HEK293 (cell line): ENCODE data around the gene KLRG1.

Experiments used
- CTCF ChIA-PET: fragments of 350-600 bp; formaldehyde crosslinking; extraction: SDS; loops from one replicate; lab custom pipeline; 2021; ENCODE audit warnings: antibody characterized with exemption; lab: Yijun Ruan, JAX
- POLR2A ChIA-PET: fragments of 300-600 bp; formaldehyde crosslinking; extraction: SDS; loops from one replicate; lab custom pipeline; 2020; ENCODE audit warnings: antibody characterized with exemption, inconsistent platforms; lab: Yijun Ruan, JAX
- H3K27ac ChIP-seq: fragments of 200-500 bp; sonication (Bioruptor generic); 2 replicates; pipeline ENCODE4 v1.5.1; 2014; ENCODE audit warnings: low read depth, low read length, control low read depth, inconsistent platforms; ENCODE audit errors: extremely low read depth
- H3K36me3 ChIP-seq, 2 experiments: fragments of 200-500 bp in 1 of 2; sonication (Bioruptor generic) in 1 of 2; 1 replicate in 1 of 2; 2 replicates in 1 of 2; pipeline ENCODE4 v1.5.1; 2014 to 2017; ENCODE audit warnings: inconsistent platforms in 2 of 2, low read length in 2 of 2; ENCODE audit not compliant: control insufficient read depth in 2 of 2, insufficient read depth in 1 of 2
- H3K4me1 ChIP-seq: fragments of 200-500 bp; sonication (Bioruptor generic); 2 replicates; pipeline ENCODE4 v1.5.1; 2014; ENCODE audit warnings: mild to moderate bottlenecking, low read length, inconsistent platforms; ENCODE audit not compliant: control insufficient read depth, insufficient read depth
- H3K4me3 ChIP-seq: 2 replicates; pipeline ENCODE4 v1.5.1; 2011; ENCODE audit warnings: low read depth, mild to moderate bottlenecking, control low read depth, low read length, moderate library complexity
- H3K9me3 ChIP-seq: fragments of 200-500 bp; sonication (Bioruptor generic); 2 replicates; pipeline ENCODE4 v1.5.1; 2014; ENCODE audit warnings: low read depth, low read length, inconsistent platforms; ENCODE audit not compliant: control insufficient read depth, insufficient read depth
- GFI1B ChIP-seq: fragments of 450-650 bp; formaldehyde crosslinking; IDR thresholded peaks from 2 replicates; pipeline ENCODE4 v1.5.1; 2016; ENCODE audit warnings: missing biosample characterization, missing genetic modification characterization
- HOXD13 ChIP-seq: sonication (generic); formaldehyde crosslinking; IDR thresholded peaks from 2 replicates; pipeline ENCODE4 v1.8.0; 2022; ENCODE audit warnings: missing genetic modification reagents, borderline replicate concordance
- SP2 ChIP-seq: fragments of 450-650 bp; formaldehyde crosslinking; IDR thresholded peaks from 2 replicates; pipeline ENCODE4 v1.5.1; 2016; ENCODE audit warnings: missing biosample characterization, missing genetic modification characterization
- SP7 ChIP-seq: fragments of 450-650 bp; formaldehyde crosslinking; IDR thresholded peaks from 2 replicates; pipeline ENCODE4 v1.5.1; 2016; ENCODE audit warnings: missing biosample characterization, missing genetic modification characterization
- ZBTB10 ChIP-seq: fragments of 450-650 bp; formaldehyde crosslinking; IDR thresholded peaks from 2 replicates; pipeline ENCODE4 v1.5.1; 2016; ENCODE audit warnings: missing biosample characterization, missing genetic modification characterization
- ZBTB8A ChIP-seq: fragments of 450-650 bp; formaldehyde crosslinking; IDR thresholded peaks from 2 replicates; pipeline ENCODE4 v1.5.1; 2016; ENCODE audit warnings: missing biosample characterization, missing genetic modification characterization
- ZEB2 ChIP-seq: fragments of 450-650 bp; formaldehyde crosslinking; IDR thresholded peaks from 2 replicates; pipeline ENCODE4 v1.5.1; 2016; ENCODE audit warnings: missing biosample characterization, missing genetic modification characterization
- ZFHX2 ChIP-seq: fragments of 450-650 bp; formaldehyde crosslinking; conservative IDR thresholded peaks from 2 replicates; pipeline ENCODE4 v1.5.1; 2016; ENCODE audit warnings: missing biosample characterization, missing genetic modification characterization
- ZNF138 ChIP-seq: fragments of 450-650 bp; formaldehyde crosslinking; IDR thresholded peaks from 2 replicates; pipeline ENCODE4 v1.5.1; 2016; ENCODE audit warnings: missing biosample characterization, missing genetic modification characterization, borderline replicate concordance
- ZNF140 ChIP-seq: fragments of 450-650 bp; formaldehyde crosslinking; IDR thresholded peaks from 2 replicates; pipeline ENCODE4 v1.5.1; 2016; ENCODE audit warnings: missing biosample characterization, missing genetic modification characterization
- ZNF169 ChIP-seq: fragments of 450-650 bp; formaldehyde crosslinking; IDR thresholded peaks from 2 replicates; pipeline ENCODE4 v1.5.1; 2016; ENCODE audit warnings: missing biosample characterization, missing genetic modification characterization
- ZNF221 ChIP-seq: fragments of 450-650 bp; formaldehyde crosslinking; IDR thresholded peaks from 2 replicates; pipeline ENCODE4 v1.5.1; 2017; ENCODE audit warnings: missing biosample characterization, missing genetic modification characterization, borderline replicate concordance
- ZNF433 ChIP-seq: fragments of 450-650 bp; formaldehyde crosslinking; IDR thresholded peaks from 2 replicates; pipeline ENCODE4 v1.5.1; 2016; ENCODE audit warnings: missing biosample characterization, missing genetic modification characterization, low read depth
- ZNF449 ChIP-seq: fragments of 450-650 bp; formaldehyde crosslinking; IDR thresholded peaks from 2 replicates; pipeline ENCODE4 v1.5.1; 2017; ENCODE audit warnings: missing biosample characterization, mild to moderate bottlenecking, missing genetic modification characterization, moderate library complexity
- ZNF518A ChIP-seq: fragments of 450-650 bp; formaldehyde crosslinking; conservative IDR thresholded peaks from 2 replicates; pipeline ENCODE4 v1.5.1; 2016; ENCODE audit warnings: low read depth, missing biosample characterization, missing genetic modification characterization
- ZNF555 ChIP-seq: fragments of 450-650 bp; formaldehyde crosslinking; conservative IDR thresholded peaks from 2 replicates; pipeline ENCODE4 v1.5.1; 2017; ENCODE audit warnings: missing biosample characterization, mild to moderate bottlenecking, missing genetic modification characterization, inconsistent platforms
- ZNF610 ChIP-seq: fragments of 450-650 bp; formaldehyde crosslinking; IDR thresholded peaks from 2 replicates; pipeline ENCODE4 v1.5.1; 2016; ENCODE audit warnings: missing biosample characterization, missing genetic modification characterization, borderline replicate concordance
- ZNF626 ChIP-seq: fragments of 450-650 bp; sonication (Bioruptor Pico); formaldehyde crosslinking; IDR thresholded peaks from 2 replicates; pipeline ENCODE4 v1.5.1; 2018; ENCODE audit warnings: missing biosample characterization, missing genetic modification characterization, inconsistent platforms
- ZNF629 ChIP-seq: fragments of 450-650 bp; formaldehyde crosslinking; IDR thresholded peaks from 2 replicates; pipeline ENCODE4 v1.5.1; 2017; ENCODE audit warnings: missing biosample characterization, missing genetic modification characterization
- ZNF768 ChIP-seq: fragments of 450-650 bp; formaldehyde crosslinking; IDR thresholded peaks from 2 replicates; pipeline ENCODE4 v1.5.1; 2018; ENCODE audit warnings: missing biosample characterization, mild to moderate bottlenecking, missing genetic modification characterization
- ZSCAN18 ChIP-seq: fragments of 450-650 bp; formaldehyde crosslinking; IDR thresholded peaks from 2 replicates; pipeline ENCODE4 v1.5.1; 2016; ENCODE audit warnings: missing biosample characterization, missing genetic modification characterization
- ZSCAN23 ChIP-seq: fragments of 450-650 bp; formaldehyde crosslinking; IDR thresholded peaks from 2 replicates; pipeline ENCODE4 v1.5.1; 2016; ENCODE audit warnings: missing biosample characterization, missing genetic modification characterization
- ZSCAN5A ChIP-seq: fragments of 450-650 bp; formaldehyde crosslinking; IDR thresholded peaks from 2 replicates; pipeline ENCODE4 v1.5.1; 2016; ENCODE audit warnings: missing biosample characterization, missing genetic modification characterization

The KLRG1 gene

GRCh38 chr12:9027161-9028059 lies 38.1 kb downstream of the KLRG1 start:
- no peak for TF ChIP-seq SP2 (tag by site-specific recombination)
- TF ChIP-seq ZSCAN5A = no peak
- no peak for TF ChIP-seq ZNF138 (tag by site-specific recombination)
- TF ChIP-seq ZNF169 (tag by site-specific recombination) = no peak
- no peak for TF ChIP-seq ZNF449
- TF ChIP-seq GFI1B (tag by site-specific recombination) = no peak
- TF ChIP-seq ZNF140 (tag by site-specific recombination) = no peak
- no peak for TF ChIP-seq ZNF626
- no peak for TF ChIP-seq ZNF629 (tag by site-specific recombination)
- TF ChIP-seq ZEB2 (tag by site-specific recombination) = no peak
- no peak for TF ChIP-seq ZNF221 (tag by site-specific recombination)
- TF ChIP-seq ZNF555 = no peak
- no peak for TF ChIP-seq ZSCAN18 (tag by site-specific recombination)
- TF ChIP-seq ZNF610 (tag by site-specific recombination) = no peak
- no peak for TF ChIP-seq ZBTB10 (tag by site-specific recombination)
- TF ChIP-seq ZFHX2 (tag by site-specific recombination) = no peak
- TF ChIP-seq, all 188 proteins: peak for 0
- H3K4me1 ChIP-seq = no peaks in the 10 kb centered on the region
- no peaks in the 10 kb centered on the region for H3K36me3 ChIP-seq
- H3K4me3 ChIP-seq = no peak overlapping the region
- H3K27ac ChIP-seq = no peak overlapping the region
- POLR2A ChIA-PET = no interaction called here
- no peaks in the 10 kb centered on the region for H3K9me3 ChIP-seq
- CTCF ChIA-PET = interaction anchor here (0.8 kb wide), 1 partner anchor 12 kb away, joined by 3 read pairs; no protein-coding TSS in a partner anchor

- POLR2A ChIA-PET = no interaction called here
- Histone ChIP-seq H3K4me3 (no peak overlapping the region), H3K27ac (no peak overlapping the region), H3K9me3 (no peaks in the 10 kb centered on the region), H3K4me1 (no peaks in the 10 kb centered on the region), H3K36me3 (no peaks in the 10 kb centered on the region)
- CTCF ChIA-PET = no interaction called here
- TF ChIP-seq ZNF518A (tag by site-specific recombination) (no peak), SP7 (no peak), ZNF768 (tag by site-specific recombination) (no peak), ZNF169 (tag by site-specific recombination) (no peak), ZBTB8A (tag by site-specific recombination) (no peak), ZSCAN23 (tag by site-specific recombination) (no peak), ZNF433 (tag by site-specific recombination) (no peak), HOXD13 (CRISPR knock-in tag) (no peak)
Measured at GRCh38 chr12:9030776-9031175, 41.4 kb downstream of the KLRG1 start.
